OCI-M2 (cell line): Measurements from ENCODE around the gene ORM1.
"Not testable (repeated sequence)": the region's sequence is repeated elsewhere in the genome, so short reads cannot be mapped to it uniquely, and the experiment has no call there.

Experiments used
- DNase-seq: peaks from one replicate; lab custom pipeline; 2025; ENCODE audit not compliant: unreplicated experiment; lab: John Stamatoyannopoulos, UW

The ORM1 gene

DNA sequence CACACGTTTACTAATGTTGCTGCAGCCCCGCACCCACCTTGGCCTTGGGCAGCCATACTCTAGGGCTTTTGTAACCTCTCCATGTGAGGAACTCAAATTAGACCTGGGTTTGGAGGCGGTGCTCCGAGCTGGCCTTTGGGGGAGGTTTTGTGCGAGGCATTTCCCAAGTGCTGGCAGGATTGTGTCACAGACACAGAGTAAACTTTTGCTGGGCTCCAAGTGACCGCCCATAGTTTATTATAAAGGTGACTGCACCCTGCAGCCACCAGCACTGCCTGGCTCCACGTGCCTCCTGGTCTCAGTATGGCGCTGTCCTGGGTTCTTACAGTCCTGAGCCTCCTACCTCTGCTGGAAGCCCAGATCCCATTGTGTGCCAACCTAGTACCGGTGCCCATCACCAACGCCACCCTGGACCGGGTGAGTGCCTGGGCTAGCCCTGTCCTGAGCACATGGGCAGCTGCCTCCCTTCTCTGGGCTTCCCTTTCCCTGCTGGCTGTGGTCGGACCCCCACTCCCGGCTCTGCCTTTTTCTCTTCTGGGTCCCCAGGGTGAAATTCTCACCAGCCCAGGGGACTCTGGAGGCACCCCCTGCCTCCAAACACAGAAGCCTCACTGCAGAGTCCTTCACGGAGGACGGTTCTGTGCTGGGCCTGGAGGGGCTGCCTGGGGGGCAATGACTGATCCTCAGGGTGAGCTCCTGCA, at the start of gene ORM1:
ORM1 (plus strand) TSS at position 268 of the 701 bp plus-strand sequence; CDS start at position 304, 36 bp downstream.
- DNase-seq = not testable (repeated sequence)

DNA sequence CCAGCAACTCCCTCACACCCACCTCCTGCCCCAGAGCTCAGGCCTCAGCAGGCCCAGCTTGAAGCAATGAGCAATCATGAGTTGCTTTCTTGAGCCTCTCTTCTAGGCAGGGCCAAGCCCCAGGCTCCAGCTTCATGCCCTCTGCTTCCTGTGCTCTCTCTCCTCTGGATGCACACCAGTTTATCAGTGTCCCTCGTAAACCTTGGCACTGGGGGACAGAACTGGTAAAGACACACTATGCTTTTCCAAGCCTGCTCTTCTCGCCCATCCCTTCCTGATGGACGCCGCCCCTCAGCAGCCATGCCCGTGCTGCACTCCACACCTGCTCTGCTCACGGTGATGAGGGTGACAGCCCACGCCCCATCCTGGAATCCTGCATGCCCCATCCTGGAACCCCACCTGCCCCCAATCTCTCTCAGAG, 49.4 kb upstream of the ORM1 start:
- DNase-seq = no peak

DNA sequence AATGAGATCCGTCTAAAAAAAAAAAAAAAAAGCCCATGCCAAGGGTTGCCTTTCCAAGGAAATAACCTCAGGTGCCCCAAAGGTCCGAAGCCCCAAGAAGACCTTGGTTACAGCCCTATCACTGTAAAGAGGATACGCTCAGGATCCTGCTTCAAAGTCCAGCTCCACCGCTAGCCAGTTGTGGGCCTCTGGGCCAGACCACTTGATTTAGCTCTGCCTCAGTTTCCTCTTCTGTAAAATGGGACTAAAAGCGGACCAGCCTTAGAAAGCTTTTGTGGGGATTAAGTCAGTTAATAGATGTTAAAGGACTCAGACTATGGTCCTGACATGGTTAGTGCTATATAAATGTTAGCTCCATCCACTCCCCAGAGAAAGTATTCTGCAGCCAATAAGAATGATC, 48.7 kb upstream of the ORM1 start:
- DNase-seq = no peak

DNA sequence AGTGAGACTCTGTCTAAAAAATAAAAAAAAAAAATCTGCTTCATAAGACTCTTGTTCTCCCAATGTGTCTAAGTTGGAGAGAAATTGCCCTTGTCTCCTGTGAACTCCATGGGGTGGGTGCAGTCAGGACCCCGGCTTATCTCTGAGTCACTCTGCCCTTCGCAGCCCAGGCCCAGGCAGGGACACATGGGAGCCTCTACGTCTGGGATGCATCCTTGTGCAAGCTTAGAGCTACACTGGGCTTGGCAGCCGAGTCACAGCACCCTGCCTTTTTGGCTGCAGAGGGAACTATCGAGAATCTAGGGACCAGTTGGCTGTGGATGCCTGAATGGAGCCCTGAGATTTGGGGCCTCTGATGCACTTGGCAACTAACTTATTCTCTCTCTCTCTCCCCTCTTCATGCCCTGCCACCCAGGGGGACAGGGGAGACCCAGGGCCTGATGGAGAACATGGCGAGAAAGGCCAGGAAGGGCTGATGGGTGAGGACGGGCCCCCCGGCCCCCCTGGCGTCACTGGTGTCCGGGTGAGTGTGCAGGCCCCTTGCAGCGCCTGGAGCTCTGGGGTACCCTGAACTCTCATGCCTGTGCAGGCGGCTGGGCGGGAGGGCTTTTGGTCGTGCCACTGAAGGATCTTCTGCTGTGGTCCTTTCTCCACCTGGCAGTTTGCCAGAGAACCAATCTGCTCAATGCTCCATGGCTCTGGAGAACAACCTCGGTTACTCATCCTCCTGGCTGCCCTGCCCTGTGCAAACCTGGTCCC, 47.5 kb upstream of the ORM1 start:
- DNase-seq = no peak

DNA sequence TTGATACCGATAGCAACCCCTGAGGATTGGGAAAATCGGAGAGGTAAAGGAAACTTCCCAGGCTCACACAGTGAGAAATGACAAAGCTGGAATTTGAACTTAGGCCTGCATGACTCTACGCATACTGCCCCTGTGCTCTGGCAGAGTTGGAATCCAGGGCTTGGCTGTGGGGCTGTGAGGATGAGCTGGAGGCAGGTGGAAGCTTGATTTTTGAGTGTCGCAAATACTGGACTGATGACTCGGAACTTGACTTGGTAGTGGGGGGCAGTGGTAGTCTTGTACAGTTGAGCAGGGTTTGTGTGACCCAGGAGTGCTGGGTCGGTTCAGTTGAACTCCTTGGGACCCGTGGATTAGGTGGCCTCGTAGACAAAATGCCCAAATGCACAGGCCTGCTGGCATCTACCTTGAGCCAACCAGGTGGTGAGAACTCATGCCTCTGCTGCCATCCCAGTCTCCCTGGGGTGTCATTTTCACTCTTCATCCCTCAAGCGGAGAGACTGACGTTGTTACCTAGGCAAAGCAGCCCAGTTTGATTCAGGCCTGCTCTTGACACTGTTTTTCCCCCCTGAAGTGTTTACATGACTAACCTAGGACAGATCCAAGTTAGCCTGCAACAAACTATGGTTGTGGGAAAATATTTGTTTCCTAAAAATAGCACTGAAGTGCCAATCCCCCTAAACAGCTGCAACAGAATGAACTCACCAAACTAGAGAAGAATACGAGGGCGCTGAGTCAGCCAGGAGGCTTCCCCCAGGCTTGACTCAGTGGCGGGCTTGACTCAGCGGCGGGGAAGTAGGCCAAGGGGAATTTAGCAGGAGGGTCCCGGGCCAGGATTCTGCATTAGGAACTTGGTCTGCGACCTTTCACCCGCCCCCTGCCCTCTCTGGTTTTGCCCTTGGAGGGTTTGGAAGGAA, 45.7 kb upstream of the ORM1 start:
- DNase-seq = no peak

DNA sequence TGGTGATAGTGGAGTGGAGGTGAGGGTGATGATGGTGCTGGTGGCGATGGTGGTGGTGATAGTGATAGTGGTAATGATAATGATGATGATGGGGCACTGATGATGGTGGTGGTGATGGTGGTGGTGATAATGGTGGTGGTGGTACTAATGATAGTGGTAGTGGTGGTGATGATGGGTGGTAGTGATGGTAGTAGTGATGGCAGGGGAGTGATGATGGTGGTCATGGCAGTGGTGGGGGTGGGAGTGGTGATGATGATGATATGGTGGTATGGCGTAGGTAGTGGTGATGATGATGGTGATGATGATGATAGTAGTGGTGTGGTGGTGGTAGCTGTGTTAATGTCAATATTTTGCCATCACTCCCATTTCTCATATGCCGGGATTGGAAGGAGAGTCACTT, 44.5 kb upstream of the ORM1 start:
- DNase-seq = no peak

DNA sequence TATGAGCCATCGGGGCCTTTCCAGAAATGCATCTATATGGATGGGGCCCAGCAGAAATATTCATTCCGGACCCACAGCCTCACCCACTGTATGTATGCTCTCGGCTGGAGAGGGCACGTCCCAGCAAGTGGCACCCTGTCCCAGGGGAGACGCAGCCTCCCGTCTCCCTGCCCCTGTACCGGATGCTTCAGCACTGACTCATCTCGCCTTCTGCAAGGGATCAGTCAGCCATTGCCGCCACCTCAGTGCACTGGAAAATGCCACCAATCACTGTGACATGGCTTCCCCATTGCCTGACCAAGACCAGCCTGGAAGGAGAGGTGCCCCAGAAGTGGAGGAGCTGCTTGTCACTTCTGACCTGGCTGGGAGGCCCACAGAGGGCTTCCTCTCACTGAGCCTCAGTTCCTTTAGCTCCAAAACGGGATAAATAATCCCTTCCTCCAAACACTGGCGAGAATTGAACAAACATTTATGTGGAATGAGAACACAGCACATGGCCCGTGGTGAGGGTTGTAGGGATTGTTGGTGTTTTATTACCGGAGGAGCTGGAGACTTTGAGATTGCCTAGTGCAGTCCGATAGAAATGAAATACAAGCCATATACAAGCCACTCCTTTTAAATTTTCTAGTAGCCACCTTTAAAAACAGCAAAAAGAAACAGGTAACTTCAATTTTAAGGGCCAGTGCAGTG, 43.9 kb upstream of the ORM1 start:
- no peak for DNase-seq

DNA sequence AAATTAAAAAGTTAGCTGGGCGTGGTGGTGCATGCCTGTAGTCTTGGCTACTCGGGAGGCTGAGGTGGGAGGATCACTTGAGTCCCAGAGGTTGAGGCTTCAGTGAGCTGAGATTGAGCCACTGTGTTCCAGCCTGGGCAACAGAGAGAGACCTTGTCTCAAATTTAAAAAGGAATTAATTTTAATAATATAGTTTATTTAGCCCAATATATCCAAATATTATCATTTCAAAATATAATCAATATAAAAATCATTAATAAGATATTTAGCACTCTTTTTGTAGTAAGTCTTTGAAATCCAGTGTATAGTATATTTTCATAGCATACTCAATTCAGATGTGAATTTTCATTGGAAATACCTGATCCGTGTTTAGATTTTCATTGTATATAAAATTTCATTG, 43.2 kb upstream of the ORM1 start:
- no peak for DNase-seq

DNA sequence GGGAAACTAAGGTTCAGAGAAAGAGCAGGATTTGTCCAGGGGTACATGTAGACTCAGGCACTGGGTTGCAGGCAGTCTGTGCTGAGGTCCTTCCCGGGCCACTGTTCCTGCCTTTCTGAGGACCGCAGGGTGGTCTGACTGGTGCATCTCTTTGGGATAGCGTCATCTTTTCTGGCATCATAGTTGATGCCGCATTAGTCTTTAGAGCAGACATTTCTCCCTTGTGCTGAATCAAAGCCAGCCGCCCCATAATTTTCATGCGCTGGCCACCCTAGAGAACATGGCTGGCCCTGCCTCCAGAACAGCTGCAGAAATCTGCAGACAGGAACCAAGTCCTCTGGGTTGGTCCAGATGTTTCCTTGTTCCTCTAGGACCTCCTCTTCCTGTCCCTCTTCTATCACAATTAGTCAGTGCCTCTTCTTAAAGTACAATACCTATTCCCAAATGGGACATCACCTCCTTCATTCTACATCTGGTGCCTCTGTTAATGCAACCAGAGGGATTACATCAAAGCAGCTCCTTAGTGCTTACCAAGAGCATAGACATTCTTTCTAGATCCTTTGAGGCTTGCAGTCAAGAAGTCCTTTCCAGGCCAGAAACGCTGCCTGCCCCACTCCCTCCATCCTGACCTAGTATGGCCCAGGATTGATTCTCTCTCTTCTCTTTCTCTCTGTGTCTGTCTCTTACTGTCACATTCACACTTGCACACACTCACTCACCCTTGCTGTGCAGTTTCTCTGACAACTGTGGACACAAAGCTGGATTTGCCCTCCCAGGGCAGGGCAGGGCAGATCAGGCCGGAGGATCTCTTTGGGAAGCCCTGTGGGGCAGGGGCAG, 42.0 kb upstream of the ORM1 start:
- DNase-seq = no peak

DNA sequence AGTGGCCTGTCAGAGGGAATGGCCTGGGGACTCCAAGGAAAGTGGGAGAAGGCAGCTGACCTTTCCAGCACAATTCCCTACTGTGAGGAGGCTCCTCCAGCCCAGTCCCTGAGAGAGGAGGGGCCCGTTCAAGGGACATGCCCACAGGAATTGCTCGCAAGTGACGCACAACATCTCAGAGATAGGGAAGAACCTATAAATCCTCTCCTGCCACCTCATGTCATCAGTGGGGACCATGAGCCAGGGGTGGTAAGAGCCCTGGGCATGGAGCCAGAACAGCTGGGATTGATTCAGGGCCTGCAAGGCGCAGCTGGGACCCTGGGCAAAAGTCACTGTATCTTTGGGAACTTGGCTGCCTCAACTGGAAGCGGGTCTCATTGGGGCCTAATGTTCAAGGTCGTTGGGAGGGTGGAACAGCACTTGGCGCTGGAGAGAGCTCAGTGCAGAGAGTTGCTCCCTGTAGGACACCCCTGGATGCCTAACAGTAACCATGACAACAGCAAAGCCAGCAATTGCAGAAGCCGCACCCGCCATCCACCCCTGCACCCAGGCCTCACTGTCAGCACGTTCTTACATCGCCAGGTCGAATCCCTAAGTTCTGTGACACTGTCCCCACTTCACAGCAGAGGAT, 41.3 kb upstream of the ORM1 start:
- no peak for DNase-seq

DNA sequence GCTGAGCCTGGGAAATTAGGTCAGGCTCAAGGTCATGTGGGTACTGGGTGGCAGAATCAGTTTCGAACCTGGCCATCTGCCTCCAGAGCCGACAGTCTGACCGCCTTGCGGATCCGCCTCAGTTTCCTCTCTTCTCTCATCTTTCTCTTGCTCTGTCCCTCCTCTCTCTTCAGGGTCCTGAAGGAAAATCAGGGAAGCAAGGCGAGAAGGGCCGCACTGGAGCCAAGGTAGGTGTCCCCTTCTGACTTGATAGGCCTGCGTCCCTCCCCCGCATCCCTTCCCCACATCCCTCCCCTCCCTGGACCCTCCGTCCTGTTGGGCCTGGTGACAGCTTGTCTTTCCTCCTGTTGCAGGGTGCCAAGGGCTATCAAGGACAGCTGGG, 40.8 kb upstream of the ORM1 start:
- DNase-seq = no peak

DNA sequence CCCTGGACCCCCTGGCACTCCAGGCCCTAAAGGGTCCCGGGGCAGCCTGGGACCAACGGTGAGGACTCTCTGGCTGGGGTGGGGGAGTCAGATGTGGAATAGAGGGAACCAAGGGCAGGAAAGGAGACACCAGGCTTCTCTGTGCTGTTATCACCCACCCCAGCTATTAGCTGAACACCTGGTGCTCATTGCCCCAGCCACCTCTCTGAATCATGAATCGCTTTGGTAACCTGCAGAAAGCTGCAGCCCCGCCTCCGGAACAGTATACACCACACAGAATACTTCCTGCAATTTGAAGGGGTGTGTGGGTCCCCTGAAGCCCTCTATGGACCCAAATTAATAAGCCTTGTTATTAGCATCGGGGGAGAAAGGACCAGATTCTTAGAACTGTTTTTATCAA, 40.4 kb upstream of the ORM1 start:
- DNase-seq = no peak

DNA sequence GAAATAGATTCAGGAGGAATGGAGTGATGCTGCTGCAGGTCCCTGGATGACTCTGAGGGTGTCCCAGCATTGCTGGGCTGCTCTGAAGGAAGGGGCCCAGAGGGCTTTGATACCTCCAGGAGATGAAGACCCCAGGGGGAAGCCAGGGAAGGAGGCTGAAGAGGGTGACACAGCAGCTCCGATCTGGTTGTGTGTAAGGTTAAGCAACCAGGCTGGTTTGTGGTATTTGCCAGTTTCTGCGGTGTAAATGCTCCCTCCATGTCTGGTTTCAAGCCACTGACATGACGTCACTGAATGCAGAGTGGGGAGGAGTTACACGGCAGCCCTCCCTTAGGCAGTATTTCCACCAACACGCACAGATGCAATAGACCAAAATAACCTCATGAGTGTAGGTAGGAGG, 40.0 kb upstream of the ORM1 start:
- no peak for DNase-seq

DNA sequence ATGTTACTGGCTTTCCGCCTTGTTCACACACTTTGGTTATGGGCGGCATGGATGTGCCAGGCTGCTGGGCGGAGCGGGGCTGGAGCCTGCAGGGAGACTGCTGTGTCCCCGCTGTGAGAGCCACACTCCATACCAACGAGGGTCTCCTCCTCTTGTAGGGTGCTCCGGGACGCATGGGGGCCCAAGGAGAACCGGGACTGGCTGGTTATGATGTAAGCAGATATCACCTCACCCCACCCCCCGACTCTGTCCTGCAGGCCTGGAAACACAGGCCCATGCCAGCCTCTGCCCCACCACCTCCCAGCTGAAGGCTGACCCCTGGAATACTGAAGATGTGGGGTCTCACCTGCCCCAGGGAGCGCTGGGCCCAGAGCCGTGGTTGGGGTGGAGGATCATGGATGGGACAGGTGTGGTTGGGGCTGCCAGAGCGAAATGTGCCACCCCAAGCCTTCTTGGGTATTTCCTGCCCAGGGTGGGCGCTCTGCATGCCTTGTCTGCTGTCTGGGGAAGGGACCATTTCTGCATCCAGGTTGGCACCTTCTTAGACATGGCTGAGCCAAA, 39.3 kb upstream of the ORM1 start:
- no peak for DNase-seq

DNA sequence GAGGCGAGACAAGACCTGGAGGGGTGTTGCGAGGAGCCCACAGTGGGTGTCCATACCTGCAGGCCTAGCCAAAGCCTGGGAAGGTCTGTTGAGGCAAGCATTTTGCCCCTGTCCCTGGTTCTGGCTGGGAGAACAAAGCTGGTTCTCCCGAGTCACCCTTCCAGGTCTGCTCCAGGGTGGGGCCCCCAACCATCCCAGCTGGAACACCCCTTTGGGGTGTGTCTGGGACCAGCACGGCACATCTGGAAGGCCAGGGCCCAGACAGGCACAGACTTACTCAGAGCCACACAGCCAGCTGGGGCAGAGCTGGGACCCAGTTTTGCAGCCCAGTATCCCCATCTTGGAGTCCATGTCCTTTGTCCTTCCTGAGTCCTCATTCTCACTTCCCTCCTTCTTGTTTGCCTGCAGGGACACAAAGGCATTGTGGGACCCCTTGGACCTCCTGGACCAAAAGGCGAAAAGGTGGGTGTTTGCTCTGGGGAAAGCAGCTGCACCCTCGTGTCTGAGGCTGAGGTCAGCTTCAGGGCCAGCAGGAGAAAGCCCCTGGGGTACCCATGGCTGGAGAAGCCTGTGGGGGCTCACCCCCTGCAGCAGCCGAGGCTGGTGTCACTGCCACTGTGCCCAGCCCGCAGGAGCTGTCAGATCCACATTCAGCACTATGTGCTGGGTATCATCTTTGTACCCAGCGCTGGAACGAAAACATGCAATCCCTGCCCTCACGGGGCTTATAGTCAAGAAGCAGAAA, 38.4 kb upstream of the ORM1 start:
- no peak for DNase-seq

DNA sequence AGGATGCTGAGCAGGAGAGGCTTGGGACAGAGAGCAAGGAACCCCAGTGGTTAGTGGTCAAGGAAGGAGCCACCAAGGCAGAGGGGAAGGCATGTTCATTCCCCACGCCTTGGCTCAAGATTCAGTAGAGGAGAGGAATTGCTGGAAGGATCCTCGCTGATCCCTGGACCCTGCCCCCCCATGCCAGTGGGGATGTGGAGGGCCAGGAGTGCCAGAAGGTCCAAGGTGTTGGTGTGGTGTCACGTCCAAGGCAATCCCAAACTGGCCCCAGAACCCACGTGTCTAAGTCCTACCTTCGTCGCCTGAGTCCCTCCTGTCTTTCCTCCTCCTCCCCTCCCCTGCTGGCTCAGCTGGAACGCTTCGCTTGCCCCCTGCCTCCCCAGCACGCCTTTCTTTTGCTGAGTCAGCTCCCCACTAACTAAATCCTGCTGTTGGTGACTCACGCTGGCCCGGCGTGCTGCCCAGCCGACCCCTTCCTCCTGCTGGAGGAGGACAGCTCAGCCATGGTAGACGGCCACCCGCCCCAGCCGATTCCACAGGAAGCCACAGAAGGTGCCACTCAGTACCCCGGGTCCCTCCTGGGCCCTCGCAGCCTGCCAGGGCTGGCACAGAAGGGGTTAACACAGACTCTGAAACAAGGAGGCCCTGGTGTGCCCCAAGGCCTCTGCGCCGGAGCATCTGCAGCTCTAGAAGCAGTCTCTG, 37.6 kb upstream of the ORM1 start:
- DNase-seq = no peak

DNA sequence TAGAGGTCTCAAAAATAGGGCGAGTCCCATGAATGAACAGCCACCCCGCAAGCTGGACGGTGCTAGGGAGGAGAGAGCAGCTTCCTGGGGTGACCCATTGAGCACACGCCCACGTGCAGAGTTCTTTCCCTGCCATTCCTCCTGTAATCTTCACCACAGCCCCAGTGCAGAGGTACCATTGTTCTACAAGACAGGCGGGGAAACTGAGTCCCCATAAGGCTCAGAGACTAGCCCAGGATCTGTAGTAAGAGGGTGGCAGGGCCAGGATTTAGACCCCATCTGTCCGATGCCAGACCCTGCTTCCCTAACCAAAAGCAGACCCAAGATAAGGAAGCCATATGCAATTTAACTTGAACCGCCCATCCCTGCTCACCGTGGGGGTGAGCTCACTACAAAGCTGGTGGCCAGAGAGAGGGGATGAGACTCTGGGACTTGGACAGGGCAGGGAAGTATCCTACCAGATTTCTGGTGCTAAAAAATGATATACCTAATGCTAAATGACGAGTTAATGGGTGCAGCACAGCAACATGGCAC, 36.7 kb upstream of the ORM1 start:
- DNase-seq = no peak
